HG03571 (cell line): ENCODE data around the gene SULT1E1.
"Not testable (repeated sequence)": the region's sequence is repeated elsewhere in the genome, so short reads cannot be mapped to it uniquely, and the experiment has no call there.

Source experiments
- ATAC-seq: cut with Tn5 transposase; IDR thresholded peaks from one replicate; pipeline ENCODE4 v1.9.1; 2021; ENCODE audit not compliant: unreplicated experiment

Gene SULT1E1

GRCh38 chr4:69843932-69844331, 16.0 kb downstream of the SULT1E1 start:
- ATAC-seq = no peak

GRCh38 chr4:69843301-69843700, 16.6 kb downstream of the SULT1E1 start:
- no peak for ATAC-seq

GRCh38 chr4:69838977-69839376, 21.0 kb downstream of the SULT1E1 start:
- ATAC-seq = no peak

GRCh38 chr4:69836287-69836686, 23.7 kb downstream of the SULT1E1 start:
- ATAC-seq = no peak

- ATAC-seq = no peak
Measured at GRCh38 chr4:69835766-69836165, 24.2 kb downstream of the SULT1E1 start.

- no peak for ATAC-seq
Measured at GRCh38 chr4:69833251-69833650, 26.7 kb downstream of the SULT1E1 start.

GRCh38 chr4:69832326-69833030, 27.5 kb downstream of the SULT1E1 start:
- peak; percentile 35 for ATAC-seq

- ATAC-seq = peak; percentile 97
Measured at GRCh38 chr4:69831646-69832325, 28.2 kb downstream of the SULT1E1 start.

GRCh38 chr4:69831270-69831627, 28.7 kb downstream of the SULT1E1 start:
- ATAC-seq = no peak

GRCh38 chr4:69830560-69831269, 29.2 kb downstream of the SULT1E1 start:
- ATAC-seq = peak; percentile 34

- no peak for ATAC-seq
Measured at GRCh38 chr4:69830192-69830559, 29.8 kb downstream of the SULT1E1 start.

GRCh38 chr4:69829678-69830077, 30.3 kb downstream of the SULT1E1 start:
- no peak for ATAC-seq

GRCh38 chr4:69828828-69829227, 31.1 kb downstream of the SULT1E1 start:
- ATAC-seq = no peak

- ATAC-seq = not testable (repeated sequence)
Measured at GRCh38 chr4:69825056-69825455, 34.9 kb downstream of the SULT1E1 start.

- no peak for ATAC-seq
Measured at GRCh38 chr4:69823481-69824186, 36.3 kb downstream of the SULT1E1 start.

- ATAC-seq = no peak
Measured at GRCh38 chr4:69823048-69823447, 36.9 kb downstream of the SULT1E1 start.

GRCh38 chr4:69822198-69822597, 37.7 kb downstream of the SULT1E1 start:
- ATAC-seq = no peak

- no peak for ATAC-seq
Measured at GRCh38 chr4:69818060-69818639, 41.8 kb downstream of the SULT1E1 start.

GRCh38 chr4:69816236-69816635, 43.7 kb downstream of the SULT1E1 start:
- no peak for ATAC-seq

GRCh38 chr4:69813628-69814027, 46.3 kb downstream of the SULT1E1 start:
- no peak for ATAC-seq

GRCh38 chr4:69811166-69811565, 48.8 kb downstream of the SULT1E1 start:
- ATAC-seq = no peak
